Breast epithelium (tissue), 4 donors: ENCODE measurements around the gene DMD. TPM values are rescaled to one million over a fixed set of nuclear protein-coding genes. Genes with fewer than 3 reads are reported as not detected.

ENCODE experiments used
- DNase-seq, 2 donors: peaks; one replicate each; pipeline ENCODE4 v3.0.0-alpha.2; 2019; ENCODE audit warnings: low spot score in 2 of 2
- H3K27ac ChIP-seq, 2 donors: fragments of 200-600 bp; sonication (generic) in 1 of 2; one replicate each; pipeline ENCODE4 v1.5.1; 2016 to 2019; ENCODE audit warnings: mild to moderate bottlenecking in 1 of 2
- H3K27me3 ChIP-seq, 2 donors: fragments of 200-600 bp; sonication (generic) in 1 of 2; one replicate each; pipeline versions ENCODE4 v1.5.1 to v1.6.0; 2017 to 2019; ENCODE audit warnings: control low read depth in 1 of 2, mild to moderate bottlenecking in 1 of 2
- H3K36me3 ChIP-seq: fragments of 200-600 bp; one replicate; pipeline ENCODE4 v1.5.1; 2019
- H3K4me1 ChIP-seq, 2 donors: fragments of 200-600 bp; sonication (generic); one replicate each; pipeline ENCODE4 v1.5.1; 2016 to 2019; ENCODE audit warnings: control low read depth in 1 of 2
- H3K4me3 ChIP-seq, 3 donors: fragments of 200-600 bp; sonication (generic); 1 replicate in 2 of 3; 2 replicates in 1 of 3; pipeline ENCODE4 v1.5.1; 2016 to 2019; ENCODE audit warnings: mild to moderate bottlenecking in 3 of 3, moderate library complexity in 2 of 3
- H3K9me3 ChIP-seq, 2 donors: fragments of 200-600 bp; sonication (generic) in 1 of 2; one replicate each; pipeline ENCODE4 v1.5.1; 2016 to 2019; ENCODE audit warnings: control low read depth in 1 of 2
- POLR2A ChIP-seq: fragments of 450-650 bp; IDR thresholded peaks from one replicate; pipeline ENCODE4 v1.6.1; 2016; ENCODE audit warnings: antibody characterized with exemption, mild to moderate bottlenecking, moderate library complexity
- POLR2AphosphoS5 ChIP-seq, 3 donors: sonication (generic); formaldehyde crosslinking; IDR thresholded peaks; one replicate each; pipeline ENCODE4 v1.6.1; 2017; ENCODE audit warnings: antibody characterized with exemption in 3 of 3
- intact Hi-C: fragments of 100-400 bp; cut with DNase I; formaldehyde crosslinking; loops from one replicate; pipeline ENCODE4 v1.15.1; 2023; ENCODE audit warnings: low total_unique reads
- total RNA-seq, 3 donors: library from RNA; depleted of rRNA; stranded (reverse); fragments of >200 nt; gene quantifications; one replicate each; pipeline ENCODE4 v1.1.0, GENCODE V29; 2016
- TF ChIP-seq, protein P1 (sequence below), 3 donors: fragments of 450-650 bp; IDR thresholded peaks; one replicate each; pipeline ENCODE4 v1.5.1; 2016 to 2017; ENCODE audit warnings: antibody characterized with exemption in 3 of 3, mild to moderate bottlenecking in 3 of 3, moderate library complexity in 3 of 3

DMD gene
- total RNA-seq, 3 donors from 2014 or later, result 57.0 to 135 (median 65.2) TPM

- intact Hi-C loops, result no loop called here
Measured at GRCh38 chrX:31713120-31713519, 1498.2 kb downstream of the DMD start.

DNA sequence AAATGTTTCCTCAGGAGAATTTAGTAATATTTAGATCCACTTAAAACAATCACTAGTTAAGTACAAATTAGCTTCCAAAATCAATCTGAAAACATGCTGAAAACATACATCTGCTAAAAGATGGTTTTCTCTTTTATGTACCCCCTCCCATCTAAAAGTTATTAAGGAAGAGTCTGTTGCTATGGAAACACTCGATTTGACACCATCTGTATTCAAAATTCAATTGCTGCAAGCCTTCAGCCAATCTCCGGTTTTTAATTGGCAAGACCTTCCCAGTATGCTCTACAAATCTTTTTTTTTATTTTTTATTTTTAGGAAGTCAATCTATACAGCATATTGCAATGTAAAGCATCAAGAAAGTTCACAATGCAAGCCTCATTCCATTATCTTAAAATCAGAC, 1500.2 kb downstream of the DMD start:
- Histone ChIP-seq H3K27me3 (no peaks in the 10 kb centered on the region), H3K36me3 (no peaks in the 10 kb centered on the region), H3K9me3 (no peaks in the 10 kb centered on the region), H3K4me3 (no peak overlapping the region), H3K4me1 (no peaks in the 10 kb centered on the region), H3K27ac (no peak overlapping the region)
- DNase-seq, result no peak
- intact Hi-C loops, result no loop called here
- no peak for TF ChIP-seq POLR2A
- TF ChIP-seq, protein P1, sequence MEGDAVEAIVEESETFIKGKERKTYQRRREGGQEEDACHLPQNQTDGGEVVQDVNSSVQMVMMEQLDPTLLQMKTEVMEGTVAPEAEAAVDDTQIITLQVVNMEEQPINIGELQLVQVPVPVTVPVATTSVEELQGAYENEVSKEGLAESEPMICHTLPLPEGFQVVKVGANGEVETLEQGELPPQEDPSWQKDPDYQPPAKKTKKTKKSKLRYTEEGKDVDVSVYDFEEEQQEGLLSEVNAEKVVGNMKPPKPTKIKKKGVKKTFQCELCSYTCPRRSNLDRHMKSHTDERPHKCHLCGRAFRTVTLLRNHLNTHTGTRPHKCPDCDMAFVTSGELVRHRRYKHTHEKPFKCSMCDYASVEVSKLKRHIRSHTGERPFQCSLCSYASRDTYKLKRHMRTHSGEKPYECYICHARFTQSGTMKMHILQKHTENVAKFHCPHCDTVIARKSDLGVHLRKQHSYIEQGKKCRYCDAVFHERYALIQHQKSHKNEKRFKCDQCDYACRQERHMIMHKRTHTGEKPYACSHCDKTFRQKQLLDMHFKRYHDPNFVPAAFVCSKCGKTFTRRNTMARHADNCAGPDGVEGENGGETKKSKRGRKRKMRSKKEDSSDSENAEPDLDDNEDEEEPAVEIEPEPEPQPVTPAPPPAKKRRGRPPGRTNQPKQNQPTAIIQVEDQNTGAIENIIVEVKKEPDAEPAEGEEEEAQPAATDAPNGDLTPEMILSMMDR (IDR thresholded peaks at IDR 0.05), result no peak
- no peak for TF ChIP-seq POLR2AphosphoS5 (IDR thresholded peaks at IDR 0.05)

More at GRCh38 chrX:31713120-31713519, 1498.2 kb downstream of the DMD start:
- TF ChIP-seq POLR2A (no peak), POLR2AphosphoS5 (IDR thresholded peaks at IDR 0.05) (no peak)
- TF ChIP-seq, protein P1 (IDR thresholded peaks at IDR 0.05), result no peak
- no peak for DNase-seq
- H3K27ac ChIP-seq, result no peak overlapping the region
- H3K27me3 ChIP-seq, result no peaks in the 10 kb centered on the region
- no peak overlapping the region for H3K4me3 ChIP-seq
- H3K9me3 ChIP-seq, result no peaks in the 10 kb centered on the region
- no peaks in the 10 kb centered on the region for H3K36me3 ChIP-seq
- H3K4me1 ChIP-seq, result no peaks in the 10 kb centered on the region

DNA sequence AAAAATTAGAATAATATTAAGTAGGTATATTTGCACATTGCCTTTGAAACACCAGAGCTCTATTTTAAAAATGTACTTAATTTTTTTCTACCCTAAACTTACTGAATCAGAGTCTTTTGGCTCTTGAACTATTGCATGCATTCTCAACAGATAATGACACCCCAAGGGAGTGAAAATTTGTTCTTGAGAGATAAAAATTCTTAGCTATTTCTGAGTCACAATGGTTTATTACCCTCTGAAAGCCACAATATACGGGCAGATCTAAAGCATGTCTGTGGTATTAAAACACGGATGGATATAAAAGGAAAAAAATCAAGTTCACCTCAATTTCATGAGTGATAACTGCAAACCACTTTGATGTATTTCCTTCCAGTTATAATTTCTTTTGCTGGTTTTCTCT, 1503.2 kb downstream of the DMD start:
- intact Hi-C loops, result no loop called here
- no peaks in the 10 kb centered on the region for H3K36me3 ChIP-seq
- no peaks in the 10 kb centered on the region for H3K9me3 ChIP-seq
- no peak overlapping the region for H3K27ac ChIP-seq
- H3K4me3 ChIP-seq, result no peak overlapping the region
- no peak for TF ChIP-seq POLR2AphosphoS5 (IDR thresholded peaks at IDR 0.05)
- TF ChIP-seq, protein P1 (IDR thresholded peaks at IDR 0.05), result no peak
- TF ChIP-seq POLR2A, result no peak
- H3K27me3 ChIP-seq, result no peaks in the 10 kb centered on the region
- no peak for DNase-seq
- no peaks in the 10 kb centered on the region for H3K4me1 ChIP-seq

GRCh38 chrX:31706466-31706865, 1504.9 kb downstream of the DMD start:
- intact Hi-C loops, result no loop called here
- Histone ChIP-seq H3K9me3 (no peaks in the 10 kb centered on the region), H3K36me3 (no peaks in the 10 kb centered on the region), H3K4me3 (no peak overlapping the region), H3K4me1 (no peaks in the 10 kb centered on the region), H3K27me3 (peaks cover 0 to 3% of the 10 kb centered on the region in 2 donors), H3K27ac (no peak overlapping the region)
- no peak for TF ChIP-seq POLR2AphosphoS5 (IDR thresholded peaks at IDR 0.05)
- TF ChIP-seq, protein P1 (IDR thresholded peaks at IDR 0.05), result no peak
- no peak for TF ChIP-seq POLR2A
- no peak for DNase-seq

GRCh38 chrX:31705816-31706215, 1505.5 kb downstream of the DMD start:
- Histone ChIP-seq H3K27ac (no peak overlapping the region), H3K4me3 (no peak overlapping the region), H3K4me1 (no peaks in the 10 kb centered on the region), H3K36me3 (no peaks in the 10 kb centered on the region), H3K9me3 (no peaks in the 10 kb centered on the region), H3K27me3 (peaks cover 0 to 3% of the 10 kb centered on the region in 2 donors)
- intact Hi-C loops, result no loop called here
- DNase-seq, result no peak
- no peak for TF ChIP-seq POLR2A
- TF ChIP-seq POLR2AphosphoS5 (IDR thresholded peaks at IDR 0.05), result no peak
- TF ChIP-seq, protein P1 (IDR thresholded peaks at IDR 0.05), result no peak
